SK-N-SH (cell line): ENCODE data around the gene EIF3K.

Experiments used
- CTCF ChIP-seq: fragments of 200-600 bp; sonication (generic); IDR thresholded peaks from 2 replicates; pipeline ENCODE4 v1.6.1; 2017; ENCODE audit warnings: antibody characterized with exemption, mild to moderate bottlenecking, moderate library complexity
- EZH2phosphoT487 ChIP-seq: fragments of 200-600 bp; sonication (generic); IDR thresholded peaks from 2 replicates; pipeline ENCODE4 v1.6.1; 2017; ENCODE audit warnings: low read depth, mixed run types, mild to moderate bottlenecking, antibody characterized with exemption, moderate library complexity, borderline replicate concordance
- FOXM1 ChIP-seq: IDR thresholded peaks from 2 replicates; pipeline ENCODE4 v1.4.0; 2012; ENCODE audit warnings: low read depth, mild to moderate bottlenecking
- MXI1 ChIP-seq: IDR thresholded peaks from 2 replicates; pipeline ENCODE4 v1.6.1; 2012; ENCODE audit warnings: mild to moderate bottlenecking, low read depth, low read length, improper control_type of control experiment
- RAD21 ChIP-seq: IDR thresholded peaks from 2 replicates; pipeline ENCODE4 v1.6.1; 2012; ENCODE audit warnings: mild to moderate bottlenecking, low read length
- RFX5 ChIP-seq: IDR thresholded peaks from 2 replicates; pipeline ENCODE4 v1.6.1; 2012; ENCODE audit warnings: mild to moderate bottlenecking, improper control_type of control experiment, low read length
- SIN3A ChIP-seq: IDR thresholded peaks from 2 replicates; pipeline ENCODE4 v1.6.1; 2012; ENCODE audit warnings: low read depth, mild to moderate bottlenecking, low read length, moderate library complexity, borderline replicate concordance
- SMC3 ChIP-seq: IDR thresholded peaks from 2 replicates; pipeline ENCODE4 v1.6.1; 2012; ENCODE audit warnings: low read depth, low read length, improper control_type of control experiment
- TAF1 ChIP-seq: IDR thresholded peaks from 2 replicates; pipeline ENCODE4 v1.6.1; 2012; ENCODE audit warnings: low read depth, mild to moderate bottlenecking, low read length, moderate library complexity, borderline replicate concordance
- YY1 ChIP-seq: IDR thresholded peaks from 2 replicates; pipeline ENCODE4 v1.4.0; 2012; ENCODE audit warnings: low read depth, mild to moderate bottlenecking
- TF ChIP-seq, protein P1 (sequence below): IDR thresholded peaks from 2 replicates; pipeline ENCODE4 v1.4.0; 2012; ENCODE audit warnings: low read depth, borderline replicate concordance
- TF ChIP-seq, protein P2 (sequence below): IDR thresholded peaks from 2 replicates; pipeline ENCODE4 v1.6.1; 2012; ENCODE audit warnings: mild to moderate bottlenecking, low read depth, low read length, moderate library complexity
- TF ChIP-seq, protein P3 (sequence below): IDR thresholded peaks from 2 replicates; pipeline ENCODE4 v1.4.0; 2012; ENCODE audit warnings: low read depth

DNA sequence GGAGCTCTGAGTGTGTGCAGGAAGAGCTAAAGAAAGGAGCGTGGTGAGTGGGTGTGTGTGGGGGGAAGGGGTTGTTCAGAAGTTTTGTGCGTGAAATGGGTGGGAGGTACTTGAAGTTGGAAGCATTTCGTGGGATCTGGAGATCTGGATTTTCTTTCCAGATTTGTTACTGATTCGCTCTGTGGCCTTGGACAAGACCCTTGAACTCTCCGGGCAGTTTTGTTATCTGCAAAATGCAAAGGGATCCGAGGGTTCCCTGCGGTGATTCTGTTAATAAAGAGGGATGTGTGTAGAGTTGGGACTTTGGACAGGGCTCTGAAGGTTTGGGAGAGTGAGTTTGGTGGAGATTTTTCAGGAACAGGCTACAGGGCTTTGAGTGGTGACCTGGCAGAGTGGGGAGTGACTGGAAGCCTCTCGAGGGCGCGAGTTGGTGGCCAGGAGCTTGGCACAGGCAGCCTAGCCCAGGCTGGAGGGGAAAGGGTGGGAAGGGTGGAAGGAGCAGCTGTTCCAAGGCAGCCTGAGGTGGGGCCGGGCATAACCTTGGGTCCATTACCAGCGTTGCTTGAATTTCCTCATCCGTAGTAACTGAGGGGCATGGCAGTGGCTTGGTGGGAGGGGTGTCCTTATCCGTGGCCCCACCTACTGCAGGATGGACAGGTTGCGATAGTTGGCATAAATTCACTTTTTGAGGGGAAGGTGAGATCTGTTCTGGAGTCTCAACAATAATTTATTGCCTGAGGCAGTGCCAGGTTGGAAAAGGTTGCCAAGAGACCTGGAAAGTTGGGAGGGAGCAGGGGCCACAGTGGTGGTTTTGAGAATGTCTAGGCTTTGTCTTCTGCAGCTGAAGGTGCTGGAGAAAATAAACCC lies 30.6 kb downstream of the EIF3K start:
- no peak for TF ChIP-seq YY1
- TF ChIP-seq, protein P1, sequence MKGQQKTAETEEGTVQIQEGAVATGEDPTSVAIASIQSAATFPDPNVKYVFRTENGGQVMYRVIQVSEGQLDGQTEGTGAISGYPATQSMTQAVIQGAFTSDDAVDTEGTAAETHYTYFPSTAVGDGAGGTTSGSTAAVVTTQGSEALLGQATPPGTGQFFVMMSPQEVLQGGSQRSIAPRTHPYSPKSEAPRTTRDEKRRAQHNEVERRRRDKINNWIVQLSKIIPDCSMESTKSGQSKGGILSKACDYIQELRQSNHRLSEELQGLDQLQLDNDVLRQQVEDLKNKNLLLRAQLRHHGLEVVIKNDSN: no peak
- no peak for TF ChIP-seq SMC3
- no peak for TF ChIP-seq RAD21
- no peak for TF ChIP-seq FOXM1
- TF ChIP-seq CTCF: no peak
- TF ChIP-seq EZH2phosphoT487: no peak
- TF ChIP-seq, protein P2, sequence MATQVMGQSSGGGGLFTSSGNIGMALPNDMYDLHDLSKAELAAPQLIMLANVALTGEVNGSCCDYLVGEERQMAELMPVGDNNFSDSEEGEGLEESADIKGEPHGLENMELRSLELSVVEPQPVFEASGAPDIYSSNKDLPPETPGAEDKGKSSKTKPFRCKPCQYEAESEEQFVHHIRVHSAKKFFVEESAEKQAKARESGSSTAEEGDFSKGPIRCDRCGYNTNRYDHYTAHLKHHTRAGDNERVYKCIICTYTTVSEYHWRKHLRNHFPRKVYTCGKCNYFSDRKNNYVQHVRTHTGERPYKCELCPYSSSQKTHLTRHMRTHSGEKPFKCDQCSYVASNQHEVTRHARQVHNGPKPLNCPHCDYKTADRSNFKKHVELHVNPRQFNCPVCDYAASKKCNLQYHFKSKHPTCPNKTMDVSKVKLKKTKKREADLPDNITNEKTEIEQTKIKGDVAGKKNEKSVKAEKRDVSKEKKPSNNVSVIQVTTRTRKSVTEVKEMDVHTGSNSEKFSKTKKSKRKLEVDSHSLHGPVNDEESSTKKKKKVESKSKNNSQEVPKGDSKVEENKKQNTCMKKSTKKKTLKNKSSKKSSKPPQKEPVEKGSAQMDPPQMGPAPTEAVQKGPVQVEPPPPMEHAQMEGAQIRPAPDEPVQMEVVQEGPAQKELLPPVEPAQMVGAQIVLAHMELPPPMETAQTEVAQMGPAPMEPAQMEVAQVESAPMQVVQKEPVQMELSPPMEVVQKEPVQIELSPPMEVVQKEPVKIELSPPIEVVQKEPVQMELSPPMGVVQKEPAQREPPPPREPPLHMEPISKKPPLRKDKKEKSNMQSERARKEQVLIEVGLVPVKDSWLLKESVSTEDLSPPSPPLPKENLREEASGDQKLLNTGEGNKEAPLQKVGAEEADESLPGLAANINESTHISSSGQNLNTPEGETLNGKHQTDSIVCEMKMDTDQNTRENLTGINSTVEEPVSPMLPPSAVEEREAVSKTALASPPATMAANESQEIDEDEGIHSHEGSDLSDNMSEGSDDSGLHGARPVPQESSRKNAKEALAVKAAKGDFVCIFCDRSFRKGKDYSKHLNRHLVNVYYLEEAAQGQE: no peak
- TF ChIP-seq, protein P3, sequence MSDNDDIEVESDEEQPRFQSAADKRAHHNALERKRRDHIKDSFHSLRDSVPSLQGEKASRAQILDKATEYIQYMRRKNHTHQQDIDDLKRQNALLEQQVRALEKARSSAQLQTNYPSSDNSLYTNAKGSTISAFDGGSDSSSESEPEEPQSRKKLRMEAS: no peak
- no peak for TF ChIP-seq MXI1
- no peak for TF ChIP-seq SIN3A
- TF ChIP-seq TAF1: no peak
- TF ChIP-seq RFX5: no peak
